Activated CD8-positive, alpha-beta T cell treated with anti-CD3 and anti-CD28 coated beads for 36 hours (primary cell): ENCODE measurements around the gene LARGE1. TPM values are rescaled to one million over a fixed set of nuclear protein-coding genes. Genes with fewer than 3 reads are reported as not detected.

Experiments
- ATAC-seq: fragments of 200-7000 bp; cut with Tn5 transposase; one replicate; pipeline ENCODE4 v1.10.0; 2021; ENCODE audit warnings: mild to moderate bottlenecking, moderate library complexity
- CTCF ChIA-PET: fragments of 350-600 bp; sonication (Branson Sonifier 250); formaldehyde crosslinking; loops from one replicate; lab custom pipeline; 2021; ENCODE audit warnings: antibody characterized with exemption; lab: Charles Lee
- POLR2A ChIA-PET: fragments of 350-600 bp; sonication (Branson Sonifier 250); formaldehyde crosslinking; loops from one replicate; lab custom pipeline; 2021; ENCODE audit warnings: antibody characterized with exemption; lab: Charles Lee
- DNase-seq: peaks from one replicate; pipeline ENCODE4 v3.0.0-alpha.2; 2020
- H3K27ac Mint-ChIP-seq: one replicate; pipeline ENCODE4 v1.8.0; 2021; ENCODE audit warnings: mild to moderate bottlenecking, mixed read lengths
- H3K27me3 Mint-ChIP-seq: one replicate; pipeline ENCODE4 v1.8.0; 2021; ENCODE audit warnings: mixed read lengths
- H3K36me3 Mint-ChIP-seq: one replicate; pipeline ENCODE4 v1.8.0; 2021; ENCODE audit warnings: low read depth, mixed read lengths
- H3K4me1 Mint-ChIP-seq: one replicate; pipeline ENCODE4 v1.8.0; 2021; ENCODE audit warnings: low read depth, mixed read lengths
- H3K4me3 Mint-ChIP-seq: one replicate; pipeline ENCODE4 v1.8.0; 2021; ENCODE audit warnings: mild to moderate bottlenecking, moderate library complexity, mixed read lengths
- H3K9me3 Mint-ChIP-seq: one replicate; pipeline ENCODE4 v1.8.0; 2021; ENCODE audit warnings: mixed read lengths
- intact Hi-C: fragments of 100-400 bp; cut with micrococcal nuclease; formaldehyde crosslinking; loops from one replicate; pipeline ENCODE4 v1.10.0; 2022
- total RNA-seq, 2 experiments: library from RNA; stranded (reverse); gene quantifications; one replicate each; pipeline ENCODE4 v1.2.3, GENCODE V29; 2021
- TF ChIP-seq, protein P1 (sequence below): fragments of 200-600 bp; IDR thresholded peaks from one replicate; pipeline ENCODE4 v1.8.0; 2022; ENCODE audit warnings: antibody characterized with exemption, mild to moderate bottlenecking

LARGE1 gene
- total RNA-seq, 2 experiments from 2014 or later: 0.31 to 0.32 TPM

DNA sequence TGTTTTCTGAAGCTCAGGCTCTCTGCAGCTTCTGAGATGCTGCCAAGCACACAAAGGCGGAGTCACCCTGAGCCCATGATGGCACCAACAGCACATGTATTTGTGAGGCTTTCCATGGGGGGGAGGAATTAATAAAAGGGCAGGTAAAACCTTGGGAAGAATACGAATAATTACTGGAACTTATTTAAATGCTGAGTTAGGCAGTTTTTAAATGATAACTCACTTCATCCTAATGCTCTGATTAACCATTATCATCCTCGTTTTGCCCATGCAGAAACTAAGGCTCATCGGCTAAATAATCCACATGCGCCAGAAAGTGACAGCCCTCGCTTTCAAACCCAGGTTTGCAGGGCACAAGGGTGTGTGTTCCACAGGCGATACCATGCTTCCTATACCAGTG is 35.4 kb downstream of the LARGE1 start:
- H3K4me3 Mint-ChIP-seq: no peak overlapping the region
- no peaks in the 10 kb centered on the region for H3K36me3 Mint-ChIP-seq
- intact Hi-C loops: no loop called here
- H3K4me1 Mint-ChIP-seq: no peaks in the 10 kb centered on the region
- H3K27ac Mint-ChIP-seq: no peak overlapping the region
- CTCF ChIA-PET: no interaction called here
- DNase-seq (no peak), ATAC-seq (no peak)
- POLR2A ChIA-PET: no interaction called here
- peaks cover 3% of the 10 kb centered on the region for H3K27me3 Mint-ChIP-seq
- TF ChIP-seq, protein P1, sequence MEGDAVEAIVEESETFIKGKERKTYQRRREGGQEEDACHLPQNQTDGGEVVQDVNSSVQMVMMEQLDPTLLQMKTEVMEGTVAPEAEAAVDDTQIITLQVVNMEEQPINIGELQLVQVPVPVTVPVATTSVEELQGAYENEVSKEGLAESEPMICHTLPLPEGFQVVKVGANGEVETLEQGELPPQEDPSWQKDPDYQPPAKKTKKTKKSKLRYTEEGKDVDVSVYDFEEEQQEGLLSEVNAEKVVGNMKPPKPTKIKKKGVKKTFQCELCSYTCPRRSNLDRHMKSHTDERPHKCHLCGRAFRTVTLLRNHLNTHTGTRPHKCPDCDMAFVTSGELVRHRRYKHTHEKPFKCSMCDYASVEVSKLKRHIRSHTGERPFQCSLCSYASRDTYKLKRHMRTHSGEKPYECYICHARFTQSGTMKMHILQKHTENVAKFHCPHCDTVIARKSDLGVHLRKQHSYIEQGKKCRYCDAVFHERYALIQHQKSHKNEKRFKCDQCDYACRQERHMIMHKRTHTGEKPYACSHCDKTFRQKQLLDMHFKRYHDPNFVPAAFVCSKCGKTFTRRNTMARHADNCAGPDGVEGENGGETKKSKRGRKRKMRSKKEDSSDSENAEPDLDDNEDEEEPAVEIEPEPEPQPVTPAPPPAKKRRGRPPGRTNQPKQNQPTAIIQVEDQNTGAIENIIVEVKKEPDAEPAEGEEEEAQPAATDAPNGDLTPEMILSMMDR: no peak
- no peaks in the 10 kb centered on the region for H3K9me3 Mint-ChIP-seq

DNA sequence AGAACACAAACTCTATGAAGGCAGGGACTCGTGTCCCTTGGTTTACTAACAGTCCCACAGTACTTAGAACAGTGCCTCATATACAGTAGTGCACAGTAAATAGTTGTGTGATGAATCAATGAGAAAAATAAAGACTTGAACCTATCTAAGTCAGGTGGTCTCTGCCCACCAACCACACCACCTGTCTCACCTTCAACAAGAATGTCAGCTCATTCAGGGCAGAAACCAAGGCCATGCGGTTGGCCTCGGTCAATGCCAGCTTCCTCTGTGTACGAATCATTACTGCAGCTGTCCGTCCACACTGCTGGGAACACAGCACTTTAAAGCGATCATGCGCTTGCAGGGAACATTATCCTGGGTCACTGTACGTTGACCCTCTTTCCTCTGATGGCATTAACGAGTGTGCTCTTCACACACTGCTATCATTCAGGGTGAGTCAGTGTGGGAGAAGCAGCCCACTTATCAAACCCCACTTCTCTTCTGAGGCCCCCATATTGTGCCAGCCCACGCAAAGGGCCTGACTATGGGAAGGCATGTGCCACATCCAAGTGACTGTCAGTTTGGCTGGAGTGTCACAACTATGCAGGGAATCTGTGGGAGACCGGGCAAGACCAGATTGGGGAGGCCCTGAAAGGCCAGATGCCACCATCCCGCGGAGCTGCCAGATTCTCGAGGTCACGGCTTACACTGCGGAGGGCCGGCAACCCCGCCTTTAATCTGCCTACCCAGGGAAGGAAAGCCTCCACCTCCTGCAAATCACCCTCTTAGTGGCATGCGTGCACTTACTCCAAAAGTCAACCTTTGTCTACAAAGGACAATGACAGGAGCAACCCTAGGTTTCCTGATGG is 36.1 kb downstream of the LARGE1 start:
- intact Hi-C loops: no loop called here
- DNase-seq (no peak), ATAC-seq (no peak)
- H3K27me3 Mint-ChIP-seq: peaks cover 3% of the 10 kb centered on the region
- CTCF ChIA-PET: no interaction called here
- H3K4me1 Mint-ChIP-seq: no peaks in the 10 kb centered on the region
- H3K4me3 Mint-ChIP-seq: no peak overlapping the region
- no peaks in the 10 kb centered on the region for H3K36me3 Mint-ChIP-seq
- no peak overlapping the region for H3K27ac Mint-ChIP-seq
- TF ChIP-seq, protein P1: no peak
- no peaks in the 10 kb centered on the region for H3K9me3 Mint-ChIP-seq
- POLR2A ChIA-PET: no interaction called here

DNA sequence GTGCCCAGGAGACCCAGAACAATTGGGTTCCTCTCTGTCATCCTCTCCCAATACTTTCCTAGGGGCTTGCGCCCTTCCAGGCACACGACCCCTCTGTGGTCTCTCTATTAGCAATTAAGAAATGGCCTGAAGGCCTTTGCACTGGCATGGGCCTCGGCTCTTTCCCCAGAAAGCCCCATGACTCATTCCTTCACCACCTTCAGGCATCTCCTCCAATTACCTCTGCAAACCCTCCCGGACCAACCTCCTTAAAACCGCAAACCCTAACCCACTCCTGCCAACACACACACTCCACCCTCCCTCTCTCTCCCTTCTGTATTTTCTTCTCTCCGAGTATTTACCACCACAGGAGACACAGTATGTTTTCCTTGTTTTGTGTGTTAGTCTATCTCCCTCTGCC is 36.7 kb downstream of the LARGE1 start:
- Mint-ChIP-seq H3K27ac (no peak overlapping the region), H3K4me3 (no peak overlapping the region), H3K9me3 (no peaks in the 10 kb centered on the region), H3K4me1 (no peaks in the 10 kb centered on the region), H3K27me3 (peaks cover 3% of the 10 kb centered on the region), H3K36me3 (no peaks in the 10 kb centered on the region)
- TF ChIP-seq, protein P1: no peak
- intact Hi-C loops: no loop called here
- POLR2A ChIA-PET: no interaction called here
- no peak for DNase-seq
- ATAC-seq: no peak
- CTCF ChIA-PET: no interaction called here

DNA sequence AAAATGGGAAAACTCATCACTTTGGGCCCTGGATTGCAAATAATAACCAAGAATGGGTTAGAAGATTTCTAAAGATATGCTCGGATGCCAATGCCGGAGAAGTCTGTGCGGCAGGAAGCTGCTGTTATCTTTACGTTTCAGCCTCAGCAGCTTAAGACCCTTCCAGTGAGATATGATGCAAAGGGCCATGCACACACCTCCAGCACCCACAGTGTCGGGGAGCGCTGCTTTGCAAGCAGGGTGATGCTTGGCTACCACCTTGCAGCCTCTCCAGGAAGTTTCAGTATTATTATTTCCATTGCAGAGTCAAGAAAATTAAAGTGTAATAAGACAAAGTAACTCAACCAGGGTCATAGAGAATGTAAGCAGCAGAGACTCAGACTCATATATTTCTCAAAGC is 37.3 kb downstream of the LARGE1 start:
- Mint-ChIP-seq H3K4me1 (no peaks in the 10 kb centered on the region), H3K27me3 (peaks cover 3% of the 10 kb centered on the region), H3K27ac (no peak overlapping the region), H3K4me3 (no peak overlapping the region), H3K36me3 (no peaks in the 10 kb centered on the region), H3K9me3 (no peaks in the 10 kb centered on the region)
- ChIA-PET POLR2A (no interaction called here), CTCF (no interaction called here)
- TF ChIP-seq, protein P1: no peak
- DNase-seq: no peak
- no peak for ATAC-seq
- intact Hi-C loops: no loop called here

DNA sequence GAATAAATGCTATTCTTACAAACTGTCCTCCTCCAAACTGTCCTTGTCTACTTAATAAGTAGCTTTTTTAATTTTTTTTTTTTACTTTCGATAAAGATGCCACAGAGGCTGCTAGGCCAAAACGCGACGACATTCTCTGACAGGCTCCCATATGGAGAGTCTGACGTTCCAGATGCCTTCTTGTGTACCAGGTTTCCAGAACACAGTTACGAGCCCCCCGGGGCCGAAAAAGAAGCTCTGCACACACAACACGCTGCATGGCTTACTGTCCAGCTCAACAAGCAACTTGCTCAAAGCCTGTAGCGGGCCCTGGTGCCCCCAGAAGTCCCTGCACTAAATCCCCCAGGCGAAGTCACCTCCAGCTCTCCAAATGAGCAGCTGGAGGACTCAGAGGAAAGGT is 39.3 kb downstream of the LARGE1 start:
- intact Hi-C loops: no loop called here
- TF ChIP-seq, protein P1: no peak
- no peak for ATAC-seq
- no peak for DNase-seq
- Mint-ChIP-seq H3K27me3 (peaks cover 3% of the 10 kb centered on the region), H3K4me1 (no peaks in the 10 kb centered on the region), H3K9me3 (no peaks in the 10 kb centered on the region), H3K36me3 (no peaks in the 10 kb centered on the region), H3K27ac (no peak overlapping the region), H3K4me3 (no peak overlapping the region)
- ChIA-PET POLR2A (interaction anchor here (0.6 kb wide), 1 partner anchor 47 kb away, joined by 3 read pairs; no protein-coding TSS in a partner anchor), CTCF (no interaction called here)
